Tibial nerve (tissue), 4 donors: ENCODE measurements around the gene ECT2. TPM values are rescaled to one million over a fixed set of nuclear protein-coding genes. Genes with fewer than 3 reads are reported as not detected.

ENCODE experiments used
- DNase-seq, 2 donors: peaks; one replicate each; pipeline ENCODE4 v3.0.0-alpha.2; 2019; ENCODE audit warnings: low spot score in 2 of 2
- H3K27ac ChIP-seq, 4 donors: fragments of 200-600 bp; sonication (generic) in 3 of 4; one replicate each; pipeline ENCODE4 v1.5.1; 2017 to 2019; ENCODE audit warnings: mild to moderate bottlenecking in 1 of 4
- H3K27me3 ChIP-seq, 2 donors: fragments of 200-600 bp; sonication (generic) in 1 of 2; one replicate each; pipeline versions ENCODE4 v1.5.1 to v1.6.0; 2017 to 2019
- H3K36me3 ChIP-seq, 3 donors: fragments of 200-600 bp; sonication (generic); one replicate each; pipeline ENCODE4 v1.5.1; 2018 to 2019
- H3K4me1 ChIP-seq, 4 donors: fragments of 200-600 bp; sonication (generic) in 3 of 4; one replicate each; pipeline ENCODE4 v1.5.1; 2017 to 2019
- H3K4me3 ChIP-seq, 4 donors: fragments of 200-600 bp; sonication (generic) in 3 of 4; one replicate each; pipeline ENCODE4 v1.5.1; 2017 to 2019; ENCODE audit warnings: mild to moderate bottlenecking in 1 of 4, moderate library complexity in 1 of 4
- H3K9me3 ChIP-seq, 4 donors: fragments of 200-600 bp; sonication (generic) in 3 of 4; one replicate each; pipeline ENCODE4 v1.5.1; 2017 to 2019
- CTCF ChIP-seq, 5 experiments: fragments of 200-600 bp in 3 of 5; fragments of 450-650 bp in 2 of 5; sonication (generic) in 3 of 5; IDR thresholded peaks; one replicate each; pipeline ENCODE4 v1.5.1; 2016 to 2019; ENCODE audit warnings: antibody characterized with exemption in 5 of 5, mild to moderate bottlenecking in 3 of 5, moderate library complexity in 2 of 5
- EP300 ChIP-seq, 2 donors: sonication (generic); formaldehyde crosslinking; IDR thresholded peaks; one replicate each; pipeline ENCODE4 v1.6.1; 2017; ENCODE audit warnings: antibody characterized with exemption in 2 of 2, mild to moderate bottlenecking in 1 of 2
- POLR2A ChIP-seq, 2 donors: fragments of 450-650 bp; IDR thresholded peaks; one replicate each; pipeline ENCODE4 v1.6.1; 2017; ENCODE audit warnings: antibody characterized with exemption in 2 of 2, mild to moderate bottlenecking in 2 of 2, moderate library complexity in 2 of 2
- WGBS, 2 donors: methylation state at CpG; one replicate each; pipeline ENCODE4 v1.1.5; 2018; 5-methylcytosine and 5-hydroxymethylcytosine counted together
- total RNA-seq, 4 donors: library from RNA; depleted of rRNA; stranded (reverse); fragments of >200 nt; gene quantifications; one replicate each; pipeline ENCODE4 v1.1.0, GENCODE V29; 2016

Gene ECT2
- total RNA-seq, 4 donors from 2014 or later: 3.1 to 9.0 (median 7.0) TPM

GRCh38 chr3:172787019-172787418 lies 36.5 kb downstream of the ECT2 start:
- TF ChIP-seq EP300 (IDR thresholded peaks at IDR 0.05): no peak
- no peak for TF ChIP-seq POLR2A (IDR thresholded peaks at IDR 0.05)
- TF ChIP-seq CTCF (IDR thresholded peaks at IDR 0.05): no peak
- Histone ChIP-seq H3K36me3 (peaks cover 0 to 22% (median 0%) of the 10 kb centered on the region in 3 donors), H3K27ac (no peak overlapping the region), H3K9me3 (no peaks in the 10 kb centered on the region), H3K4me1 (no peaks in the 10 kb centered on the region), H3K4me3 (no peak overlapping the region), H3K27me3 (no peaks in the 10 kb centered on the region)
- WGBS, 2 donors: 94 to 98% methylated on average over 2 of the region's 2 CpGs
- no peak for DNase-seq

- Histone ChIP-seq H3K27ac (no peak overlapping the region), H3K9me3 (no peaks in the 10 kb centered on the region), H3K4me1 (no peaks in the 10 kb centered on the region), H3K36me3 (peaks cover 0 to 29% (median 0%) of the 10 kb centered on the region in 3 donors), H3K27me3 (no peaks in the 10 kb centered on the region), H3K4me3 (no peak overlapping the region)
- 94 to 96% methylated on average over 1 of the region's 1 CpG for WGBS, 2 donors
- TF ChIP-seq CTCF (IDR thresholded peaks at IDR 0.05) (no peak), EP300 (IDR thresholded peaks at IDR 0.05) (no peak), POLR2A (IDR thresholded peaks at IDR 0.05) (no peak)
- no peak for DNase-seq
Measured at GRCh38 chr3:172787746-172788145, 37.2 kb downstream of the ECT2 start.

GRCh38 chr3:172799246-172799645 lies 48.7 kb downstream of the ECT2 start:
- WGBS, 2 donors: 96 to 100% methylated on average over 1 of the region's 1 CpG
- no peak for TF ChIP-seq CTCF (IDR thresholded peaks at IDR 0.05)
- TF ChIP-seq EP300 (IDR thresholded peaks at IDR 0.05): no peak
- no peak for TF ChIP-seq POLR2A (IDR thresholded peaks at IDR 0.05)
- no peak overlapping the region for H3K27ac ChIP-seq
- no peak for DNase-seq
- no peaks in the 10 kb centered on the region for H3K9me3 ChIP-seq
- no peaks in the 10 kb centered on the region for H3K4me1 ChIP-seq
- H3K4me3 ChIP-seq: no peak overlapping the region
- no peaks in the 10 kb centered on the region for H3K27me3 ChIP-seq
- no peaks in the 10 kb centered on the region for H3K36me3 ChIP-seq

- WGBS, 2 donors: 97 to 99% methylated on average over 2 of the region's 2 CpGs
- DNase-seq: no peak
- H3K4me3 ChIP-seq: no peak overlapping the region
Measured at GRCh38 chr3:172800156-172800555, 49.6 kb downstream of the ECT2 start.

GRCh38 chr3:172803489-172803888 lies 53.0 kb downstream of the ECT2 start:
- Histone ChIP-seq H3K27ac (no peak overlapping the region), H3K4me3 (no peak overlapping the region), H3K27me3 (no peaks in the 10 kb centered on the region), H3K36me3 (no peaks in the 10 kb centered on the region), H3K9me3 (no peaks in the 10 kb centered on the region), H3K4me1 (no peaks in the 10 kb centered on the region)
- TF ChIP-seq CTCF (IDR thresholded peaks at IDR 0.05): no peak
- TF ChIP-seq EP300 (IDR thresholded peaks at IDR 0.05): no peak
- no peak for TF ChIP-seq POLR2A (IDR thresholded peaks at IDR 0.05)
- WGBS, 2 donors: 93 to 96% methylated on average over 3 of the region's 3 CpGs
- DNase-seq: no peak

More at GRCh38 chr3:172800156-172800555, 49.6 kb downstream of the ECT2 start:
- Histone ChIP-seq H3K9me3 (no peaks in the 10 kb centered on the region), H3K27me3 (no peaks in the 10 kb centered on the region), H3K36me3 (no peaks in the 10 kb centered on the region), H3K27ac (no peak overlapping the region), H3K4me1 (no peaks in the 10 kb centered on the region)
- TF ChIP-seq CTCF (IDR thresholded peaks at IDR 0.05): no peak
- no peak for TF ChIP-seq EP300 (IDR thresholded peaks at IDR 0.05)
- no peak for TF ChIP-seq POLR2A (IDR thresholded peaks at IDR 0.05)
